Peyer's patch (tissue), 4 donors: ENCODE results near the gene AHRR. TPM values are rescaled to one million over a fixed set of nuclear protein-coding genes. Genes with fewer than 3 reads are reported as not detected.

Experiments
- DNase-seq, 3 donors: peaks; one replicate each; pipeline ENCODE4 v3.0.0-alpha.2; 2017 to 2019
- H3K27ac ChIP-seq, 4 donors: fragments of 200-600 bp; sonication (generic); one replicate each; pipeline ENCODE4 v1.5.1; 2016 to 2019
- H3K27me3 ChIP-seq, 2 donors: fragments of 200-600 bp; sonication (generic); one replicate each; pipeline ENCODE4 v1.5.1; 2019
- H3K36me3 ChIP-seq, 3 donors: fragments of 200-600 bp; sonication (generic); one replicate each; pipeline ENCODE4 v1.5.1; 2016 to 2019
- H3K4me1 ChIP-seq, 4 donors: fragments of 200-600 bp; sonication (generic); one replicate each; pipeline ENCODE4 v1.5.1; 2016 to 2019
- H3K4me3 ChIP-seq, 4 donors: fragments of 200-600 bp; sonication (generic); 1 replicate in 3 of 4; 2 replicates in 1 of 4; pipeline ENCODE4 v1.5.1; 2016 to 2019; ENCODE audit warnings: mild to moderate bottlenecking in 1 of 4
- H3K9me3 ChIP-seq, 4 donors: fragments of 200-600 bp; sonication (generic); one replicate each; pipeline ENCODE4 v1.5.1; 2016 to 2019; ENCODE audit warnings: mild to moderate bottlenecking in 1 of 4
- POLR2A ChIP-seq, 2 donors: fragments of 450-650 bp; IDR thresholded peaks; one replicate each; pipeline ENCODE4 v1.5.1; 2017; ENCODE audit warnings: antibody characterized with exemption in 2 of 2, mild to moderate bottlenecking in 2 of 2, moderate library complexity in 2 of 2
- total RNA-seq, 4 donors: library from RNA; depleted of rRNA; stranded (reverse); fragments of >200 nt; gene quantifications; one replicate each; pipeline ENCODE4 v1.1.0, GENCODE V29; 2016
- TF ChIP-seq, protein P1 (sequence below), 6 experiments: fragments of 450-650 bp in 4 of 6; fragments of 200-600 bp in 2 of 6; sonication (generic) in 1 of 6; IDR thresholded peaks; one replicate each; pipeline ENCODE4 v1.5.1; 2017 to 2019; ENCODE audit warnings: antibody characterized with exemption in 6 of 6, mild to moderate bottlenecking in 3 of 6, moderate library complexity in 1 of 6

AHRR gene
- total RNA-seq, 4 donors from 2014 or later: 1.6 to 28.1 (median 2.4) TPM

DNA sequence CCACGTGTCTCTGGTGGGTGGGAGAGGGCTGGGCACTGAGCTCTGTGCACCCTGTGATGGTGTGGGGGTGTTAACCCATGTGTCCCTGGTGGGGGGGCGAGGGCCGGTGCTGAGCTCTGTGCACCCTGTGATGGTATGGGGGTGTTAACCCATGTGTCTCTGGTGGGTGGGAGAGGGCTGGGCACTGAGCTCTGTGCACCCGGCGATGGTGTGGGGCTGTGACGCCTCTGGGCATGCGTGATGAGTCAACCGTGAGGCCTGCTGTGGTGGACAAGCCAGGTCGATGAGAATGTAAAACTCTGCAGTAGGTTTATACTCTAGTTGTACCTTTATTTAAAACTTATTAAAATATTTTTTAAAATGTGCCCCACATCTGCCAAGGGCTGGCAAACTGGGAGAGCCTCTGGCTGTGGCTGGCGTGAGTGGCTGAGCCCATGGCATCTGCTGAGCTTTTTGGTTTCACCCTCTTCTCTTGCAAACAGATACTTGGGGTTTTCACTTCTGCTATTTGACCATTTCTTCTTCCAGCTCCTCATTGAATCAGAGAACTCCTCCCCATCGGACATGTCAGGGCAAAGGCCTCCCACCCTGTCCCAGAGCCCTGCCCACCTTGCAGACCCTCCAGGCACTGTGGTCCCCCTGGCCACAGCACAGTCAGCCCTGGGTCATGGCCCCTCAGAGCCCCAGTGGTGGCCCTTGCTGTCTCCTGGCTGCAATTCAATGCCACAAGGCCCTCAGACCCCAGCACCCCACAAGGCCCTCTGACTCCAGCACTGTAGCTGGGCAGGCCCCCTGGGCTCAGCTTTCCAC lies 103.0 kb downstream of the AHRR start:
- Histone ChIP-seq H3K9me3 (no peaks in the 10 kb centered on the region), H3K27me3 (no peaks in the 10 kb centered on the region), H3K27ac (no peak overlapping the region), H3K4me1 (peaks cover 0 to 2% (median 0%) of the 10 kb centered on the region in 4 donors), H3K4me3 (no peak overlapping the region), H3K36me3 (no peaks in the 10 kb centered on the region)
- TF ChIP-seq POLR2A (IDR thresholded peaks at IDR 0.05): no peak
- TF ChIP-seq, protein P1, sequence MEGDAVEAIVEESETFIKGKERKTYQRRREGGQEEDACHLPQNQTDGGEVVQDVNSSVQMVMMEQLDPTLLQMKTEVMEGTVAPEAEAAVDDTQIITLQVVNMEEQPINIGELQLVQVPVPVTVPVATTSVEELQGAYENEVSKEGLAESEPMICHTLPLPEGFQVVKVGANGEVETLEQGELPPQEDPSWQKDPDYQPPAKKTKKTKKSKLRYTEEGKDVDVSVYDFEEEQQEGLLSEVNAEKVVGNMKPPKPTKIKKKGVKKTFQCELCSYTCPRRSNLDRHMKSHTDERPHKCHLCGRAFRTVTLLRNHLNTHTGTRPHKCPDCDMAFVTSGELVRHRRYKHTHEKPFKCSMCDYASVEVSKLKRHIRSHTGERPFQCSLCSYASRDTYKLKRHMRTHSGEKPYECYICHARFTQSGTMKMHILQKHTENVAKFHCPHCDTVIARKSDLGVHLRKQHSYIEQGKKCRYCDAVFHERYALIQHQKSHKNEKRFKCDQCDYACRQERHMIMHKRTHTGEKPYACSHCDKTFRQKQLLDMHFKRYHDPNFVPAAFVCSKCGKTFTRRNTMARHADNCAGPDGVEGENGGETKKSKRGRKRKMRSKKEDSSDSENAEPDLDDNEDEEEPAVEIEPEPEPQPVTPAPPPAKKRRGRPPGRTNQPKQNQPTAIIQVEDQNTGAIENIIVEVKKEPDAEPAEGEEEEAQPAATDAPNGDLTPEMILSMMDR (IDR thresholded peaks at IDR 0.05): no peak
- DNase-seq: peak in 1 of 3 donors; percentile 39

DNA sequence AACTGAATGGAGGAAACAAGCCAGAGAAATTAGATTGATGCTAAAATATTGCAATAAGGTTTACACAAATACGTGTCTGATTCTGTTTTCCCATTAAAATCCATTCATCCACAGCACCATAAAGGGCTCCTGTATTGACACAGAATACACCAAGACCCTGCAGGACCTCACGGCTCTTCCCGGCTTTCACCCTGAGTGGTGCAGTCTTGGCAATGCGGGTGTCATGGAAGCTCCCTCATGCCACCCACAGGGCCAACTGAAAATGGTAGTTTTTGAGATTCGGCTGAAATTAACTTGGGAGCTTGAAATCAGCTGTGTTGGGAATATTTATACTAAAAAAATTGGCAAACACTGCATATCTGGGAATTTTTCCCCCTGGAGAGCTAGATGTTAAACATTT lies 104.2 kb downstream of the AHRR start:
- Histone ChIP-seq H3K4me1 (peaks cover 0 to 10% (median 0%) of the 10 kb centered on the region in 4 donors), H3K4me3 (no peak overlapping the region), H3K27me3 (no peaks in the 10 kb centered on the region), H3K36me3 (no peaks in the 10 kb centered on the region), H3K9me3 (no peaks in the 10 kb centered on the region), H3K27ac (no peak overlapping the region)
- DNase-seq: peak in 1 of 3 donors; percentile 40
- TF ChIP-seq, protein P1 (IDR thresholded peaks at IDR 0.05): peak in 3 of 6 experiments; percentile 9 to 23 (median 11)
- TF ChIP-seq POLR2A (IDR thresholded peaks at IDR 0.05): no peak

DNA sequence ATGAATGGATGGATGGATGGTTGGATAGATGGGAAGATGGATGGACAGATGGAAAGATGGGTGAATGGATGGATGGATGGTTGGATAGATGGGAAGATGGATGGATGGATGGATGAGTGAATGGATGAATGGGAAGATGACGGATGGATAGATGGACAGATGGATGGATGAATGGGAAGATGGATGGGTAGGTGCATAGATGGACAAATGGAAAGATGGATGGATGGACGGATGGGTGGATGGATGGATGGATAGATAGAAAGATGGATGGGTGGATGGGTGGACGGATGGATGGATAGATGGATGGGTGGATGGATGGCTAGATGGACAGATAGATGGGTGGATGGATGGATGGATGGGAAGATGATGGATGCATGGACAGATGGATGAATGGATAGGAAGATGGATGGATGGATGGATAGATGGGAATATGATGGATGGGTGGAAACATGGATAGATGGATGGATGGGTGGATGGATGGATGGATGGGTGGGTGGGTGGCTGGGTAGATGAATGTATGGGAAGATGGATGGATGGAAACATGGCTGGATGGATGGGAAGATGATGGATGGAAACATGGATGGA lies 105.0 kb downstream of the AHRR start:
- no peak for DNase-seq
- no peak overlapping the region for H3K27ac ChIP-seq
- no peak overlapping the region for H3K4me3 ChIP-seq
- H3K27me3 ChIP-seq: no peaks in the 10 kb centered on the region
- peaks cover 0 to 10% (median 0%) of the 10 kb centered on the region in 4 donors for H3K4me1 ChIP-seq
- H3K36me3 ChIP-seq: no peaks in the 10 kb centered on the region
- no peaks in the 10 kb centered on the region for H3K9me3 ChIP-seq
- TF ChIP-seq, protein P1 (IDR thresholded peaks at IDR 0.05): no peak
- TF ChIP-seq POLR2A (IDR thresholded peaks at IDR 0.05): no peak

DNA sequence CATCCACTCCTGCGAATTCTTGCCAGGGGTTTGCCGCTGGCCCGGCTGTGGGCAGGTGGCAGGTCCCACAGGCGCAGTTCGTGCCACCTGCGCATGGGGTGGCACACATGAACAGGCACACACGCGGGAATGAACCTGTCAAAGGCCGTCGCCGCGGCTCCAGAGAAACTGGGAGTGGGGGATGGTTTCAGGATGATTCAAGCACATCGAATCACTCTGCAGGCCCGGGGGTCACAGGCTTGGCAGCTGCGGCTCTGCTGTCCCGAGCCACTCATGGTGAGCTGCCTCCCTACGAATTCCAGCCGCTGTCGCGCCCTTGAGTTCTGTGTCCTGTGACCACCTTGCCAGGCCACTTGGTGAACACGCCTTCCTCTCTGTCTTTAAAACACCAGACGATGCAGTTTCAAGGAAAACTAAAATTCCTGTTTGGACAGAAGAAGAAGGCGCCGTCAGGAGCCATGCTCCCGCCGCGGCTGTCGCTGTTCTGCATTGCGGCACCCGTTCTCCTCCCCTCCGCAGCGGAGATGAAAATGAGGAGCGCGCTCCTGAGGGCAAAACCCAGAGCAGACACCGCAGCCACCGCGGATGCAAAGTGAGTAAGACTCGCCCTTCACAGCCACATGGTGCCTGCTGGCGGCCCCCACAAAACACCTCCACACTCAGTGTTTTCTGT lies 106.0 kb downstream of the AHRR start:
- Histone ChIP-seq H3K36me3 (no peaks in the 10 kb centered on the region), H3K4me1 (peaks cover 0 to 10% (median 0%) of the 10 kb centered on the region in 4 donors), H3K4me3 (no peak overlapping the region), H3K9me3 (no peaks in the 10 kb centered on the region), H3K27me3 (no peaks in the 10 kb centered on the region), H3K27ac (no peak overlapping the region)
- TF ChIP-seq POLR2A (IDR thresholded peaks at IDR 0.05): no peak
- TF ChIP-seq, protein P1 (IDR thresholded peaks at IDR 0.05): no peak
- DNase-seq: peak in 2 of 3 donors; percentile 36 to 38

DNA sequence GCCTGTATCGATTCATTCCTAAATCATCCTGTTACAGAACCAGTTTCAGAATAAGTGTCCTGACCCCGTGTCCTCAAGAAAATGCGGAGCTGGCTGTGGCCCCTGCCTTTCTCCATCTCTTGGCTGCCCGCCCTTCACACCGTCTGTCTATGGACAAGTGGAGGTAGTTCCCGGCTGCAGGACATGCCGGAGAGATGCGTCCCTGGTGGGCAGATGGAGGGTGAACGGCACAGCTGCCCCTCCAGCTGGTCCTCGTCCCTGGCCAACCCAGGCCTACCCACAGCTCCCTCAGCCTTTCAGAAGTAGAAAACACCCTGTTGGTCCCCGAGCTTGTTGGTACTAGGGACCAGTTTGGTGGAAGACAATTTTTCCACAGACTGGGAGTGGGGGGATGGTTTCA lies 106.7 kb downstream of the AHRR start:
- H3K36me3 ChIP-seq: no peaks in the 10 kb centered on the region
- DNase-seq: peak in 1 of 3 donors; percentile 23
- TF ChIP-seq, protein P1 (IDR thresholded peaks at IDR 0.05): no peak
- no peak for TF ChIP-seq POLR2A (IDR thresholded peaks at IDR 0.05)
- no peak overlapping the region for H3K4me3 ChIP-seq
- H3K27ac ChIP-seq: no peak overlapping the region
- no peaks in the 10 kb centered on the region for H3K27me3 ChIP-seq
- H3K4me1 ChIP-seq: peaks cover 0 to 10% (median 0%) of the 10 kb centered on the region in 4 donors
- no peaks in the 10 kb centered on the region for H3K9me3 ChIP-seq
